Measurements from ENCODE around the gene BMP8A.
"Not testable (repeated sequence)": the region's sequence is repeated elsewhere in the genome, so short reads cannot be mapped to it uniquely, and the experiment has no call there.

BMP8A gene

GRCh38 chr1:39500862-39501389 lies 9.5 kb downstream of the BMP8A start:
- no peak for DNase-seq (ENCODE audit: low read depth)
- no peak overlapping the region for H3K4me3 ChIP-seq (ENCODE audit: control insufficient read depth, low read depth, low read length)
- TF ChIP-seq CTCF (conservative IDR thresholded peaks at IDR 0.05; ENCODE audit: control insufficient read depth, insufficient read depth, low read depth, low read length): no peak

GRCh38 chr1:39501666-39502065 lies 10.2 kb downstream of the BMP8A start:
- no peak for TF ChIP-seq CTCF (conservative IDR thresholded peaks at IDR 0.05; ENCODE audit: control insufficient read depth, insufficient read depth, low read depth, low read length)
- peak; percentile 90 for DNase-seq (ENCODE audit: low read depth)
- no peak overlapping the region for H3K4me3 ChIP-seq (ENCODE audit: control insufficient read depth, low read depth, low read length)

GRCh38 chr1:39504436-39504835 lies 13.0 kb downstream of the BMP8A start:
- H3K4me3 ChIP-seq (ENCODE audit: control insufficient read depth, low read depth, low read length); DNase-seq (ENCODE audit: low read depth): not testable (repeated sequence)

GRCh38 chr1:39505289-39505688 lies 13.9 kb downstream of the BMP8A start:
- DNase-seq (ENCODE audit: low read depth): no peak
- no peak for TF ChIP-seq CTCF (conservative IDR thresholded peaks at IDR 0.05; ENCODE audit: control insufficient read depth, insufficient read depth, low read depth, low read length)
- H3K4me3 ChIP-seq (ENCODE audit: control insufficient read depth, low read depth, low read length): no peak overlapping the region

GRCh38 chr1:39507230-39507928 lies 15.9 kb downstream of the BMP8A start:
- no peak overlapping the region for H3K4me3 ChIP-seq (ENCODE audit: control insufficient read depth, low read depth, low read length)
- DNase-seq (ENCODE audit: low read depth): no peak
- TF ChIP-seq CTCF (conservative IDR thresholded peaks at IDR 0.05; ENCODE audit: control insufficient read depth, insufficient read depth, low read depth, low read length): peak; percentile 42

GRCh38 chr1:39508266-39508665 lies 16.8 kb downstream of the BMP8A start:
- DNase-seq (ENCODE audit: low read depth): no peak

More at GRCh38 chr1:39508266-39508665, 16.8 kb downstream of the BMP8A start:
- no peak for TF ChIP-seq CTCF (conservative IDR thresholded peaks at IDR 0.05; ENCODE audit: control insufficient read depth, insufficient read depth, low read depth, low read length)
- no peak overlapping the region for H3K4me3 ChIP-seq (ENCODE audit: control insufficient read depth, low read depth, low read length)

All from fibroblast of mammary gland (primary cell).